Stimulated activated effector memory CD8-positive, alpha-beta T cell treated with anti-CD3 and anti-CD28 coated beads, Interleukin-12 subunit alpha, Interleukin-12 subunit beta, amount 100 ng/mL, for 72 hours (primary cell): ENCODE data around the gene ARID1A.
"Not testable (repeated sequence)": the region's sequence is repeated elsewhere in the genome, so short reads cannot be mapped to it uniquely, and the experiment has no call there.

Experiments
- ATAC-seq: fragments of 150-1000 bp; cut with Tn5 transposase; 2 replicates; pipeline ENCODE4 v1.10.0; 2021
- DNase-seq, 2 donors: peaks; one replicate each; pipeline ENCODE4 v3.0.0; 2021 to 2022; ENCODE audit warnings: low spot score in 2 of 2
- H3K27ac Mint-ChIP-seq: one replicate; pipeline ENCODE4 v1.8.0; 2022; ENCODE audit warnings: mild to moderate bottlenecking, mixed read lengths
- H3K36me3 Mint-ChIP-seq: one replicate; pipeline ENCODE4 v1.8.0; 2022; ENCODE audit warnings: mild to moderate bottlenecking, mixed read lengths
- H3K4me1 Mint-ChIP-seq: one replicate; pipeline ENCODE4 v1.8.0; 2022; ENCODE audit warnings: mixed read lengths
- H3K4me3 Mint-ChIP-seq: one replicate; pipeline ENCODE4 v1.8.0; 2022; ENCODE audit warnings: mild to moderate bottlenecking, mixed read lengths
- H3K9me3 Mint-ChIP-seq: one replicate; pipeline ENCODE4 v1.8.0; 2022; ENCODE audit warnings: mixed read lengths

Gene ARID1A

DNA sequence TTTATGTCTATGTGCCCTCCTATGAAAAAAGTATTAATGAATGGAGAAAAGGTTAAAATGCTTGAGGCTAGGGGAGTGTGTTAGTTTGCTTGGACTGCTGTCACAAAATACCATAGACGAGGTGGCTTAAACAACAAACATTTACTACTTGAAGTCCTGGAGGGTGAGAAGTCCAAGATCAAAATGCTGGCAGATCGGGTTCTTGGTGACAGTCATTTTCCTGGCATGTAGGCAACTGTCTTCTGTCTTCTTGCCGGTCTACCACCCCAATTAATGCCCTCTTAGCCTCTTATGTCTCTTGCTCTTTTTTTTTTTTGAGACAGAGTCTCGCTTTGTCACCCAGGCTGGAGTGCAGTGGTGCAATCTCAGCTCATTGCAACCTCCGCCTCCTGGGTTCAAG lies 15.0 kb downstream of the ARID1A start:
- DNase-seq = no peak
- no peaks in the 10 kb centered on the region for H3K9me3 Mint-ChIP-seq
- H3K4me1 Mint-ChIP-seq = peaks cover 71% of the 10 kb centered on the region
- ATAC-seq = no peak
- H3K4me3 Mint-ChIP-seq = no peak overlapping the region
- H3K27ac Mint-ChIP-seq = no peak overlapping the region
- H3K36me3 Mint-ChIP-seq = peaks cover 87% of the 10 kb centered on the region

DNA sequence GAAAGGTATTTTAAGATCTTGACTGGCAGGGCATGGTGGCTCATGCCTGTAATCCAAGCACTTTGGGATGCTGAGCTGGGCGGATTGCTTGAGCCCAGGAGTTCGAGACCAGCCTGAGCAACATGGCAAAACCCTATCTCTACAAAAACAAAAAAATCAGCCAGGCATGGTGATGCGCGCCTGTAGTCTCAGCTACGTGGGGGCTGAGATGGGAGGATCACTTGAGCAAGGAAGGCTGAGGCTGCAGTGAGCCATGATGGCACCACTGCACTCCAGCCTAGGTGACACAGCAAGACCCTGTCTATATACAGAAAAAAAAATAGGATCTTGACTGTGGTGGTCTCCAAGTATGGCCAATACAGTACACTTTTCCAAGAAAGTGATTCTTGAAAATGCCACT lies 16.0 kb downstream of the ARID1A start:
- no peaks in the 10 kb centered on the region for H3K9me3 Mint-ChIP-seq
- no peak overlapping the region for H3K4me3 Mint-ChIP-seq
- peaks cover 71% of the 10 kb centered on the region for H3K4me1 Mint-ChIP-seq
- H3K36me3 Mint-ChIP-seq = peaks cover 90% of the 10 kb centered on the region
- DNase-seq (no peak), ATAC-seq (no peak)
- peak overlapping the region; percentile 81 for H3K27ac Mint-ChIP-seq

DNA sequence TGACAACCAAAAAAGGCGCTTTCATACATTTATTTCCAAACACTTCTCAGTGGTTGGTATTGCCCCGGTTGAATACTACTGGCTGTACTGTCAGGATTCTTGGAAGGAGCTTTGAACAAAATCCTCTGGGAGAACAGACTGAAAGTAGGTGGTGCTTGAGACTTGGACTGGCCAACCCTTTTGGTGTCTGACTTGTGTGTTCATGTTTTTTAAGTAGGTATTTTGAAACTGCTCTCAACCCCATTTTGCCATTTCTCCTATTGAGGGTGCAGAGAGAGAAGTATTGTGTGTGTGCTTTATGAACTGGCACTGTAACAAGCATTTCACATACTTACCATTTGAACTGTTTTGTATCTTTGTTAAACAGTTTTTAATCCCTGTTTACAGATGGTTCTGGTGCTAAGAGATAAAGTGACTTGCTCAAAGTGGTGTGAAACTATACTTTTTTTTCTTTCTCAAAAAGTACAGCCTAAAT lies 21.2 kb downstream of the ARID1A start:
- Mint-ChIP-seq H3K27ac (peak overlapping the region; percentile 78), H3K36me3 (peaks cover 84% of the 10 kb centered on the region)
- no peak for DNase-seq

DNA sequence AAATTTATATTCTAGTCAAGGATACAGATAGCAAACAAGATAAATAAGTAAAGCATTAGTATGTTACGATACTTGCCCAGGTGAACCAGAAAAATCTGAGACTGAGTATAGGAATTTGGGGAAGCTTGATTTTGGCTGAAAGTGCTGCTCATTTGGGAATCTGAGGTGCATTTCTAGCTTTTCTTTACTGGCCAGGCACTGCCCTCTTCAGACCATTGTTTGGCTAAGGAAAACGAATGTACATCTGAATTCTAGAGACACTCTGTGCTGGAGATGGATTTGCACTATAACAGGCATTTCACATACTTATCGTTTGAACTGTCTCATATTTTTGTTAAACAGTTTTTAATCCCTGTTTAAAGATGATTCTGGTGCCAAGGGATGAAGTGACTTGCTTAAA lies 23.4 kb downstream of the ARID1A start:
- H3K36me3 Mint-ChIP-seq = peaks cover 75% of the 10 kb centered on the region
- peak overlapping the region; percentile 29 for H3K27ac Mint-ChIP-seq
- no peak overlapping the region for H3K4me3 Mint-ChIP-seq

More for the DNA sequence above, 21.2 kb downstream of the ARID1A start:
- Mint-ChIP-seq H3K9me3 (no peaks in the 10 kb centered on the region), H3K4me1 (peaks cover 86% of the 10 kb centered on the region), H3K4me3 (no peak overlapping the region)
- ATAC-seq = no peak

DNA sequence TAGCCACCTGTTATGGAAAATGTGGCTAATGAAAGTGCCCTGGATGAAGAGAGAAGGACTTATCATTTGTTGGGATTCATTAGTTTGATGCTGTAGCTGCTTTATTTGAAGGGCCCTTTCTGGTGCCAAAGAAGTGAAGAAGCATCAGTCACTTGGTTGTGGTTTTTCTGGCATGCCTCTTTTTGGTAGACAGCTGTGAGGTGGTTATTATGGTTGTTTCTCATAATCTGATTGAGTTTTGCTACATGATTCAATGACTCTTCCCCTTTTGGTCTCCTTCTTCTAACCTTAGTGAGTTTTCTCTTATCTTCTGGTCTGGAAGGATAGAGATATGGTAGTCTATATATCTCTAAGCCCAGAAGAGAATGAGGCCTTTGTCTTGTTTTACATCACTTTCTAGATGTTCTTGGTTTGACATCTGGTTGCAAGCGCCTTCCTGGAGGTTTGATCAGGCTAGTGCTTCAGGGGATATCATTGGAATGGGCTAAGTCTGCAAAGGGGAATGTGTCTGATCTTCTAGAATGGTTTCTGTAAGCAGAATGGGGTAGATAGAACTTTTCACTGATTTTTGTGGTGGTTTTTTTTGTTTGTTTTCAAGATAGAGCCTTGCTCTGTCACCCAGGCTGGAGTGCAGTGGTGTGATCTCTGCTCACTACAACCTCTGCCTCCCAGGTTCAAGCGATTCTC lies 26.0 kb downstream of the ARID1A start:
- H3K27ac Mint-ChIP-seq = peak overlapping the region; percentile 1
- DNase-seq = no peak
- peaks cover 57% of the 10 kb centered on the region for H3K36me3 Mint-ChIP-seq
- H3K4me1 Mint-ChIP-seq = peaks cover 80% of the 10 kb centered on the region
- ATAC-seq = peak; percentile 92
- H3K9me3 Mint-ChIP-seq = no peaks in the 10 kb centered on the region
- peak overlapping the region; percentile 14 for H3K4me3 Mint-ChIP-seq

More for the DNA sequence above, 23.4 kb downstream of the ARID1A start:
- H3K9me3 Mint-ChIP-seq = no peaks in the 10 kb centered on the region
- DNase-seq (no peak), ATAC-seq (no peak)
- H3K4me1 Mint-ChIP-seq = peaks cover 89% of the 10 kb centered on the region

DNA sequence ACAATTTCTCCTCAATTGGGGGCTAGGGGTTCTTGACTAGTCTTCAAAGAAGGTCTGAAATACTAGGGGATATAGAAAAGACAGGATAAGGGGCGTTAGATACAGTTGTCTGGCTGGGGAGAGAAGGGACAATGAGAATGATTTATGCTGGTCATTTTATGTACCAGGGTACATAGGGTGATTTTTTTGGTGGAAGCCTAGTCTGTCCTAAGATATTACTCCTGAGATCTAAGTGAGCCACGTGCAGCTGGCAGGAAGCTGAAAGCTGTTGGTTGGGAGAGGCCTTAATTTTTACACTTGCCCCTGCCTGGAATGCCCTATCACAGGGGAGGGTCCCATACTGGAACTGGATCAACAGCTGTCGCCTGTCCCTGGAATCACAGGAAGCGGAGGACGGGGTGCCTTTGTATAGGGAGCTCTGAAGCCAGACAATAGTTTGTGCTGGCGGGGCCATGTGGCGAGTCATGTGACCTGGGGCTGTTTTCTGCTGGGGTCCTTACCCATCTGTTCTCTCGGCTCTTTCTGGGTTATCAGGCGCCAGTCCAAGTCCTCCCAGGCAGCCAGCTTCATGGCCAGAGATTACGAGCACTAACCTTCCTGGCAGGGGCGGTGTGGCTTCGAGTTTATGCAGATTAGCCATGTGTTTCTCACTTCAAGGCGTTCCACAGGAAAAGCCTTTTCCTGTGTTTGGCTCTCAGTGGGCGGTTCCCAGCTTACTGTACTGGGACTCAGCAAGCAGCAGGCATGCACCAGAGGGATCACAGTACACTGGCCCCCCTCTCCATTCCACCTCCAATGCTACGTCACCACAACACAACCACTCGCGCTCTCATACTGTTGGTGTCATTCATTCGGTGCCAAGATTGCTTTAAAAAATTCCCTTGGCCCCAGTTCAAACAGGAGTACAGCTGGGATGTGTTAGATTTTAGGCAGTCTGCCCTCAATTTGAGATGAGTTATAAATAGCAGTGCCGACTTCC lies 27.5 kb downstream of the ARID1A start:
- DNase-seq = no peak
- peak overlapping the region; percentile 1 for H3K27ac Mint-ChIP-seq
- peaks cover 46% of the 10 kb centered on the region for H3K36me3 Mint-ChIP-seq
- H3K9me3 Mint-ChIP-seq = no peaks in the 10 kb centered on the region
- peak; percentile 42 for ATAC-seq
- peaks cover 79% of the 10 kb centered on the region for H3K4me1 Mint-ChIP-seq
- peak overlapping the region; percentile 33 for H3K4me3 Mint-ChIP-seq

DNA sequence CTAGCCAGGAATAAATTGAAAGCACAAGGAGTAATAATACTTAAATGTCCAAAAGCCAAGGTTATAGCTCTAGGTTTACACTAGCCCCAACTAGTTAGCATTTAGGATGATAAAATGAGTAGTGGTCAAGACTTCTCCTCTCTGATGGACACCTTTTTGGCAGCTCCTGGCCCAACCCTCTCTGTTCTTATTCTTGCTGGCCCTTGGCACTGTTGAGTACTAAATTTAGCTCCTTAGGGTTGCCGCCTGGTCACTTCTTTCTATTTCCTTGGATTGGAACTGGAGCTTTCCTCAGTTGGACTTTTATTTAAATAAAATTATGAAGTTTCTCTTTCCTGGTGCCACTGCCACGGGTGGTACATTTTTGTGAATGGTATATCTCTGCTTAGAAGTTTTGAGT lies 28.3 kb downstream of the ARID1A start:
- H3K27ac Mint-ChIP-seq = peak overlapping the region; percentile 1

DNA sequence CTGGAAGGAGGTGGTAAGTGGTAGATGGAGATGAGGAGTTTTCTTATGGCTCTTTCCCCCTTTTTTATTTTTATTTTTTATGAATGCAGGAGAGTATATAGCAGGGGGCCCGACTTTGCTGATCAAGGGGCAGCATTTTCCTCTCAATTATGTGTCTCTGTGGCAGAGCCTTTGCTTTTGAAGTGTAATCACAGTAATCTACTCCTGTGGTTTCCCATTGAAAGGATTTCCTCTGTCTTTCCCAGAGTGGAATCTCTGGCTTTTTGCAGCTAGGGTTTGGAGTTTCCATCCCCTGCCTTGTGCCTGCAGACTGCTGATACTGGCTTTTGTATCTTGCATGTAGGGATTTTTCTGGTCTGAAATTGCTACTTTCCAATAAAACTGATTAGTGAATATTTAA lies 29.1 kb downstream of the ARID1A start:
- DNase-seq (no peak), ATAC-seq (no peak)
- Mint-ChIP-seq H3K9me3 (no peaks in the 10 kb centered on the region), H3K4me3 (no peak overlapping the region), H3K4me1 (peaks cover 86% of the 10 kb centered on the region), H3K36me3 (peaks cover 52% of the 10 kb centered on the region), H3K27ac (peak overlapping the region; percentile 54)

More for the DNA sequence above, 28.3 kb downstream of the ARID1A start:
- peaks cover 79% of the 10 kb centered on the region for H3K4me1 Mint-ChIP-seq
- DNase-seq = no peak
- H3K9me3 Mint-ChIP-seq = no peaks in the 10 kb centered on the region
- H3K36me3 Mint-ChIP-seq = peaks cover 52% of the 10 kb centered on the region
- H3K4me3 Mint-ChIP-seq = peak overlapping the region; percentile 33
- ATAC-seq = no peak

DNA sequence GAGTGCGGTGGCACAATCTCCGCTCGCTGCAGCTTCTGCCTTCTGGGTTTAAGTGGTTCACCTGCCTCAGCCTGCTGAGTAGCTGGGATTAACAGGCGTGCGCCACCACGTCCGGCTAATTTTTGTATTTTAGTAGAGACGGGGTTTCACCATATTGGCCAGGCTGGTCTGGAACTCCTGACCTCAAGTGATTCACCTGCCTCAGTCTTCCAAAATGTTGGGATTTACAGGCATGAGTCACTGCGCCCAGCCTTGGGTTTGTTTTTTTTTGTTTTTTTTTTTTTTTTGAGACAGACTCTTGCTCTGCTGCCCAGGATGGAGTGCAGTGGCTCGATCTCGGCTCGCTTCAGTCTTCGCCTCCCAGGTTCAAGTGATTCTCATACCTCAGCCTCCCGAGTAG lies 30.1 kb downstream of the ARID1A start:
- not testable (repeated sequence) for H3K4me3 Mint-ChIP-seq, ATAC-seq, DNase-seq, H3K9me3 Mint-ChIP-seq, H3K27ac Mint-ChIP-seq
- Mint-ChIP-seq H3K4me1 (peaks cover 86% of the 10 kb centered on the region), H3K36me3 (peaks cover 52% of the 10 kb centered on the region)

DNA sequence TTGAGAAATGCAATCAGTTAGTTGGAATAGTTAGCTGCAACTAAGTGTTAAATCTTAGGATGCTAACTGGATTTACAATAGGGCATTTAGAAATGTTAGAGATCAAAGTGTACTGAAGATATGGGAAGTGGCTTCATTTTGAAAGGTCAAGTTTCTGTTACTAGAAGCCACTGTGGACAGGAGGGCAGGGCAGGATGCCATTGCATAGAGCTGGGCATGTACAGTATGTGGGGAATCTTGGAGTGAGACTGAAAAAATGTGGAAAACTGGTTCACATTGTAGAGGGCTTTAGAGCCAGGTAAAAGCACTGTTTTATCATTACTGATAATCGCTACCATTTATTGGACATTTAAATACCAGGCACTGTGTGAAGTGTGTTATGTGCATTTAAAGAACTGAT lies 31.0 kb downstream of the ARID1A start:
- Mint-ChIP-seq H3K36me3 (peaks cover 52% of the 10 kb centered on the region), H3K4me1 (peaks cover 86% of the 10 kb centered on the region), H3K9me3 (no peaks in the 10 kb centered on the region), H3K27ac (no peak overlapping the region), H3K4me3 (no peak overlapping the region)
- DNase-seq (no peak), ATAC-seq (no peak)

DNA sequence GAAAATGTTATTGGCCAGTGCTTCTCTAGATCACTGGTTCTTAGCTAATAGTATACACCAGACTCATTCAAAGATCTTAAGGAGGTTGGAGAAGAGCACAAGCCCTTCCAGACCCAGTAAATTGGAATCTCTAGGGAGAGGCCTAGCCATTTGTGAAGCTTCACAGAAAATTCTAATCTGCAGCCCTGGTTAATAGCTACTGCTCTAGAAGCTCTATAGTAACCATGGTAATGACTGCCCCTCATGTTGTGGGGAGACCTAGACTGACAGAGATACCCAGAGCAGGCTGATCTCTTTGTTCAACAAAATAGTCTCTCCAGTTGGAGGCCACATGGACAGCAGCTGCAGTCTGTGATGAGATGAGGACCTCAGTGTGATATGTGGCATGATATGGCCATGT lies 31.7 kb downstream of the ARID1A start:
- H3K27ac Mint-ChIP-seq = peak overlapping the region; percentile 76
- H3K36me3 Mint-ChIP-seq = peaks cover 52% of the 10 kb centered on the region
- ATAC-seq = no peak
- no peak overlapping the region for H3K4me3 Mint-ChIP-seq
- H3K9me3 Mint-ChIP-seq = no peaks in the 10 kb centered on the region
- no peak for DNase-seq
- peaks cover 81% of the 10 kb centered on the region for H3K4me1 Mint-ChIP-seq

DNA sequence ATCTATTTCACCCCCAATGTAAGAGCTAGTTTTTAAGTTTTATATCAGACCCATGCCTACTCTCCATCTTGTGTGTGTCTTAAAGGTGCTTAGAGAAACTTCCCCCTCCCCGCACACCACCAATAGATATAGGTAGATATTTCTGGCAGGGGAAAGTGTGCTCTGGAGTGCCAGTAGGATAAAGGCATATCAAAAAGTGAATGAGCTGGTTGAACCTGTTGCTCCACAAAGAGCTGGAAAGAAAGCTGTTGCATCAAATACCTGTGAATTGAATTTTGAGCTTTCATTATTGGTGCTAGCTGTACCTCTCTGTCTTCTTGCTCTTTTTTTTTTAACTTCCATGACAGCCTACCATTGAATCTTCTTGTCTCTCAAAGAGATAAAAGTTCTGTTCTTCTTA lies 32.8 kb downstream of the ARID1A start:
- ATAC-seq (no peak), DNase-seq (no peak)
- Mint-ChIP-seq H3K4me3 (no peak overlapping the region), H3K9me3 (no peaks in the 10 kb centered on the region), H3K27ac (peak overlapping the region; percentile 76), H3K36me3 (peaks cover 57% of the 10 kb centered on the region), H3K4me1 (peaks cover 81% of the 10 kb centered on the region)

DNA sequence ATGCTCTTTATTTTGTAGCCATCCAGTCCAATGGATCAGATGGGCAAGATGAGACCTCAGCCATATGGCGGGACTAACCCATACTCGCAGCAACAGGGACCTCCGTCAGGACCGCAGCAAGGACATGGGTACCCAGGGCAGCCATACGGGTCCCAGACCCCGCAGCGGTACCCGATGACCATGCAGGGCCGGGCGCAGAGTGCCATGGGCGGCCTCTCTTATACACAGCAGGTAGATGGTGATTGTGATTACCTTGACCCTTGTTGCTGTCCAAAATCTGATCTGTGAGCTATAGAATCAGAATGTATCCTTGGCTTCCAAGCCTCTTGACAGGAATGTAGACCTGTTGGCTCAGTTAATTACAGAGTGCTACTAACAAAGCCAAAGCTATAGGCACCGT lies 33.8 kb downstream of the ARID1A start:
- peaks cover 81% of the 10 kb centered on the region for H3K4me1 Mint-ChIP-seq
- H3K36me3 Mint-ChIP-seq = peaks cover 67% of the 10 kb centered on the region
- peak overlapping the region; percentile 81 for H3K27ac Mint-ChIP-seq
- H3K9me3 Mint-ChIP-seq = no peaks in the 10 kb centered on the region
- no peak for ATAC-seq
- no peak for DNase-seq
- H3K4me3 Mint-ChIP-seq = no peak overlapping the region

DNA sequence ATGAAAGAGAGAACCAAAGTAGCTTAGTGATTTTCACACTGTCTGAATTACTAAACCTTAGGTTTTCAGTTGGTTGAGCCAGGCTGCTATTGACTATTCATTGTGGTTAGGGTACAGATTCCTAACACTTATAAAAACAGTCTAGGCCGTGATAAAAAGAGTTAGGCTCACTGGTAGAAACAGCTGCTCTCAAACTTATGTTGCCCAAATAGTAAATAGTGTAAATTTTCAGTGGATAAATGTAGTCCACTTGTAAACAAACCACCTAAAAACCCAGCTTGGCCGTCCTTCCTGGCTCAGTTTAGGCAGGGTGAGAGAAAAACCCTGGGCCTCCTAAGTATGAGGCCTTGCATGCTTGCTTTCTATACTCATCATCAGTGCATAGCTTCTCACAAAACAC lies 34.9 kb downstream of the ARID1A start:
- no peak overlapping the region for H3K4me3 Mint-ChIP-seq
- ATAC-seq (peak; percentile 80), DNase-seq (no peak)
- H3K4me1 Mint-ChIP-seq = peaks cover 82% of the 10 kb centered on the region
- no peaks in the 10 kb centered on the region for H3K9me3 Mint-ChIP-seq
- H3K36me3 Mint-ChIP-seq = peaks cover 73% of the 10 kb centered on the region
- peak overlapping the region; percentile 85 for H3K27ac Mint-ChIP-seq

DNA sequence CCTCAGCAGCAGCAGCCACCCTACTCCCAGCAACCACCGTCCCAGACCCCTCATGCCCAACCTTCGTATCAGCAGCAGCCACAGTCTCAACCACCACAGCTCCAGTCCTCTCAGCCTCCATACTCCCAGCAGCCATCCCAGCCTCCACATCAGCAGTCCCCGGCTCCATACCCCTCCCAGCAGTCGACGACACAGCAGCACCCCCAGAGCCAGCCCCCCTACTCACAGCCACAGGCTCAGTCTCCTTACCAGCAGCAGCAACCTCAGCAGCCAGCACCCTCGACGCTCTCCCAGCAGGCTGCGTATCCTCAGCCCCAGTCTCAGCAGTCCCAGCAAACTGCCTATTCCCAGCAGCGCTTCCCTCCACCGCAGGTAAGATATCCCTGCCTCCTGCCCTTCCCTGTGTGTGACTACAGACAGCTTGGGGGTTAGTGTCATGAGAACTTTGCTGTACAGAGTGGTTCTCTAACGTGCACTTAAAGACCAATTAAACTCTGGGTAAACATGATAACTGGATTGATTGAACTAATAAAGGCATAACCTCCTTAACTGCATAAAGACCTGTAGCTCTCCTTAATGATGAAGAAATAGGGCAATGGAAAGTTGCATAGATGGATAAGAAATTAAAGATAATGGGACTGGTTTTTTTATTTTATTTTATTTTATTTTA lies 35.6 kb downstream of the ARID1A start:
- Mint-ChIP-seq H3K4me1 (peaks cover 82% of the 10 kb centered on the region), H3K36me3 (peaks cover 78% of the 10 kb centered on the region)
- no peak for ATAC-seq

More for the DNA sequence above, 35.6 kb downstream of the ARID1A start:
- Mint-ChIP-seq H3K4me3 (no peak overlapping the region), H3K9me3 (no peaks in the 10 kb centered on the region), H3K27ac (peak overlapping the region; percentile 85)
- DNase-seq = no peak
